GM23338 (cell line): ENCODE data around the gene MPST. TPM values are rescaled to one million over a fixed set of nuclear protein-coding genes. Genes with fewer than 3 reads are reported as not detected.

Experiments used
- ATAC-seq: fragments of 200-7000 bp; cut with Tn5 transposase; 3 replicates; pipeline ENCODE4 v1.9.1; 2020
- DNase-seq: peaks from one replicate; pipeline ENCODE4 v3.0.0-alpha.2; 2015; ENCODE audit warnings: low spot score
- H2AFZ ChIP-seq: fragments of 200-600 bp; sonication (generic); 2 replicates; pipeline ENCODE4 v1.8.0; 2016; ENCODE audit warnings: antibody characterized with exemption, mild to moderate bottlenecking, moderate library complexity
- H3F3A ChIP-seq: fragments of 200-600 bp; sonication (generic); replicated peaks from 2 replicates; pipeline ENCODE4 v1.8.0; 2017; ENCODE audit warnings: antibody characterized with exemption, mixed run types, low read depth
- H3K27ac ChIP-seq: fragments of 200-600 bp; sonication (generic); 2 replicates; pipeline ENCODE4 v1.6.1; 2016; ENCODE audit warnings: low read depth
- H3K27me3 ChIP-seq: fragments of 200-600 bp; sonication (generic); 2 replicates; pipeline ENCODE4 v1.8.0; 2016; ENCODE audit warnings: mild to moderate bottlenecking, mixed run types, moderate library complexity; ENCODE audit not compliant: insufficient read depth
- H3K36me3 ChIP-seq: fragments of 200-600 bp; sonication (generic); 2 replicates; pipeline ENCODE4 v1.8.0; 2016; ENCODE audit warnings: mild to moderate bottlenecking; ENCODE audit not compliant: insufficient read depth
- H3K4me1 ChIP-seq: fragments of 200-600 bp; sonication (generic); 2 replicates; pipeline ENCODE4 v1.8.0; 2016; ENCODE audit warnings: mild to moderate bottlenecking, moderate library complexity; ENCODE audit not compliant: insufficient read depth
- H3K4me2 ChIP-seq: fragments of 200-600 bp; sonication (generic); 2 replicates; pipeline ENCODE4 v1.7.1; 2017; ENCODE audit warnings: mixed run types
- H3K4me3 ChIP-seq: fragments of 200-600 bp; sonication (generic); 2 replicates; pipeline ENCODE4 v1.6.1; 2016; ENCODE audit warnings: mixed run types
- H3K79me2 ChIP-seq: fragments of 200-600 bp; sonication (generic); replicated peaks from 2 replicates; pipeline ENCODE4 v1.8.0; 2017; ENCODE audit warnings: mild to moderate bottlenecking; ENCODE audit not compliant: insufficient read depth
- H3K9me2 ChIP-seq: fragments of 200-600 bp; sonication (generic); 2 replicates; pipeline ENCODE4 v1.8.0; 2017; ENCODE audit not compliant: insufficient read depth
- H4K20me1 ChIP-seq: fragments of 200-600 bp; sonication (generic); replicated peaks from 2 replicates; pipeline ENCODE4 v1.8.0; 2017; ENCODE audit warnings: mild to moderate bottlenecking; ENCODE audit not compliant: insufficient read depth
- H3K27ac Mint-ChIP-seq: 2 replicates; pipeline ENCODE4 v1.8.0; 2020; ENCODE audit warnings: inconsistent platforms, mild to moderate bottlenecking, moderate library complexity, mixed read lengths
- H3K27me3 Mint-ChIP-seq: 3 replicates; pipeline ENCODE4 v1.8.0; 2022; ENCODE audit warnings: low read depth, mild to moderate bottlenecking, moderate library complexity, mixed read lengths, inconsistent platforms; ENCODE audit not compliant: insufficient read depth, poor library complexity
- H3K36me3 Mint-ChIP-seq: 3 replicates; pipeline ENCODE4 v1.8.0; 2021; ENCODE audit warnings: low read depth, mild to moderate bottlenecking, inconsistent platforms, moderate library complexity, mixed read lengths
- H3K4me1 Mint-ChIP-seq: 3 replicates; pipeline ENCODE4 v1.8.0; 2020; ENCODE audit warnings: mild to moderate bottlenecking, inconsistent platforms, mixed read lengths
- H3K4me3 Mint-ChIP-seq: 3 replicates; pipeline ENCODE4 v1.8.0; 2021; ENCODE audit warnings: moderate library complexity, mild to moderate bottlenecking, inconsistent platforms, mixed read lengths
- H3K9me3 Mint-ChIP-seq: 3 replicates; pipeline ENCODE4 v1.8.0; 2020; ENCODE audit warnings: moderate library complexity, mild to moderate bottlenecking, inconsistent platforms, mixed read lengths
- CREB1 ChIP-seq: fragments of 250-450 bp; sonication (Bioruptor Pico); IDR thresholded peaks from 2 replicates; pipeline ENCODE4 v1.5.0; 2020; ENCODE audit warnings: low read depth, mild to moderate bottlenecking, moderate library complexity
- ETS1 ChIP-seq: IDR thresholded peaks from 2 replicates; pipeline ENCODE4 v1.6.1; 2016; ENCODE audit warnings: antibody characterized with exemption
- EZH2 ChIP-seq: fragments of 200-600 bp; sonication (generic); IDR thresholded peaks from one replicate; pipeline ENCODE4 v1.8.0; 2017; ENCODE audit warnings: antibody characterized with exemption, mild to moderate bottlenecking, low read depth; ENCODE audit not compliant: unreplicated experiment
- EZH2phosphoT487 ChIP-seq: fragments of 200-600 bp; sonication (generic); IDR thresholded peaks from one replicate; pipeline ENCODE4 v1.8.1; 2018; ENCODE audit warnings: antibody characterized with exemption; ENCODE audit not compliant: unreplicated experiment
- JUNB ChIP-seq: IDR thresholded peaks from one replicate; pipeline ENCODE4 v1.6.1; 2016; ENCODE audit warnings: antibody characterized with exemption; ENCODE audit not compliant: unreplicated experiment
- NANOG ChIP-seq: IDR thresholded peaks from 2 replicates; pipeline ENCODE4 v1.6.1; 2016; ENCODE audit warnings: antibody characterized with exemption, borderline replicate concordance
- POLR2AphosphoS5 ChIP-seq: IDR thresholded peaks from 2 replicates; pipeline ENCODE4 v1.6.1; 2016; ENCODE audit warnings: antibody characterized with exemption, low read depth
- STAT1 ChIP-seq: IDR thresholded peaks from one replicate; pipeline ENCODE4 v1.6.1; 2016; ENCODE audit warnings: antibody characterized with exemption; ENCODE audit not compliant: unreplicated experiment
- ZNF114 ChIP-seq: fragments of 250-450 bp; sonication (Bioruptor Pico); IDR thresholded peaks from 2 replicates; pipeline ENCODE4 v1.5.0; 2020; ENCODE audit warnings: mild to moderate bottlenecking, moderate library complexity
- ZNF331 ChIP-seq: fragments of 250-450 bp; sonication (Bioruptor Pico); IDR thresholded peaks from 2 replicates; pipeline ENCODE4 v1.5.0; 2020; ENCODE audit warnings: low read depth, mild to moderate bottlenecking, moderate library complexity
- ZNF462 ChIP-seq: fragments of 250-450 bp; sonication (Bioruptor Pico); IDR thresholded peaks from 2 replicates; pipeline ENCODE4 v1.5.0; 2020; ENCODE audit warnings: mild to moderate bottlenecking, moderate library complexity
- polyA plus RNA-seq: library from polyadenylated mRNA; unstranded; fragments of >200 nt; fragmentation: Nextera tagmentation; extraction: Ambion mirVana; gene quantifications from 2 replicates; pipeline ENCODE4 v1.2.1, GENCODE V29; 2016
- total RNA-seq: library from RNA; depleted of rRNA; stranded (reverse); fragments of >200 nt; shearing (Covaris generic); gene quantifications from 2 replicates; pipeline ENCODE4 v1.2.3, GENCODE V29; 2014
- TF ChIP-seq, protein P1 (sequence below): IDR thresholded peaks from one replicate; pipeline ENCODE4 v1.6.1; 2018; ENCODE audit warnings: antibody characterized with exemption; ENCODE audit not compliant: unreplicated experiment
- TF ChIP-seq, protein P2 (sequence below), 2 experiments: fragments of 200-600 bp in 1 of 2; sonication (generic) in 1 of 2; conservative IDR thresholded peaks; 2 replicates each; pipeline versions ENCODE4 v1.5.1 to v1.6.1; 2016 to 2017; ENCODE audit warnings: antibody characterized with exemption in 2 of 2, low read depth in 2 of 2, mild to moderate bottlenecking in 2 of 2, moderate library complexity in 1 of 2

The MPST gene
- total and polyA plus RNA-seq, 2 experiments from 2014 or later: 86.2 to 158 TPM

- no peaks in the 10 kb centered on the region for H3K9me2 ChIP-seq
- Mint-ChIP-seq H3K4me3 (no peak overlapping the region), H3K27me3 (peaks cover 16% of the 10 kb centered on the region), H3K9me3 (no peaks in the 10 kb centered on the region), H3K27ac (no peak overlapping the region), H3K4me1 (peaks cover 17% of the 10 kb centered on the region; the same call in 2 of the 3 replicates), H3K36me3 (peaks cover 39% of the 10 kb centered on the region)
- H3K36me3 ChIP-seq: peaks cover 3% of the 10 kb centered on the region; the same call in 1 of the 2 replicates
- H3K4me1 ChIP-seq: peaks cover 12% of the 10 kb centered on the region; the same call in 1 of the 2 replicates
- no peak overlapping the region for H3K4me2 ChIP-seq
- ATAC-seq (no peak), DNase-seq (no peak)
- no peak overlapping the region for H3K27ac ChIP-seq
- H3K4me3 ChIP-seq: no peak overlapping the region
- peaks cover 30% of the 10 kb centered on the region for H3K79me2 ChIP-seq
- peaks cover 8% of the 10 kb centered on the region for H4K20me1 ChIP-seq
- TF ChIP-seq JUNB: no peak
- no peak for TF ChIP-seq EZH2
- no peak for TF ChIP-seq STAT1
- no peak for TF ChIP-seq ZNF114 (CRISPR knock-in tag)
- TF ChIP-seq ZNF331 (CRISPR knock-in tag): no peak
- no peak for TF ChIP-seq NANOG
- no peak for TF ChIP-seq ETS1
- no peak for TF ChIP-seq ZNF462 (CRISPR knock-in tag)
- no peak for TF ChIP-seq POLR2AphosphoS5
- TF ChIP-seq, protein P1, sequence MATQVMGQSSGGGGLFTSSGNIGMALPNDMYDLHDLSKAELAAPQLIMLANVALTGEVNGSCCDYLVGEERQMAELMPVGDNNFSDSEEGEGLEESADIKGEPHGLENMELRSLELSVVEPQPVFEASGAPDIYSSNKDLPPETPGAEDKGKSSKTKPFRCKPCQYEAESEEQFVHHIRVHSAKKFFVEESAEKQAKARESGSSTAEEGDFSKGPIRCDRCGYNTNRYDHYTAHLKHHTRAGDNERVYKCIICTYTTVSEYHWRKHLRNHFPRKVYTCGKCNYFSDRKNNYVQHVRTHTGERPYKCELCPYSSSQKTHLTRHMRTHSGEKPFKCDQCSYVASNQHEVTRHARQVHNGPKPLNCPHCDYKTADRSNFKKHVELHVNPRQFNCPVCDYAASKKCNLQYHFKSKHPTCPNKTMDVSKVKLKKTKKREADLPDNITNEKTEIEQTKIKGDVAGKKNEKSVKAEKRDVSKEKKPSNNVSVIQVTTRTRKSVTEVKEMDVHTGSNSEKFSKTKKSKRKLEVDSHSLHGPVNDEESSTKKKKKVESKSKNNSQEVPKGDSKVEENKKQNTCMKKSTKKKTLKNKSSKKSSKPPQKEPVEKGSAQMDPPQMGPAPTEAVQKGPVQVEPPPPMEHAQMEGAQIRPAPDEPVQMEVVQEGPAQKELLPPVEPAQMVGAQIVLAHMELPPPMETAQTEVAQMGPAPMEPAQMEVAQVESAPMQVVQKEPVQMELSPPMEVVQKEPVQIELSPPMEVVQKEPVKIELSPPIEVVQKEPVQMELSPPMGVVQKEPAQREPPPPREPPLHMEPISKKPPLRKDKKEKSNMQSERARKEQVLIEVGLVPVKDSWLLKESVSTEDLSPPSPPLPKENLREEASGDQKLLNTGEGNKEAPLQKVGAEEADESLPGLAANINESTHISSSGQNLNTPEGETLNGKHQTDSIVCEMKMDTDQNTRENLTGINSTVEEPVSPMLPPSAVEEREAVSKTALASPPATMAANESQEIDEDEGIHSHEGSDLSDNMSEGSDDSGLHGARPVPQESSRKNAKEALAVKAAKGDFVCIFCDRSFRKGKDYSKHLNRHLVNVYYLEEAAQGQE: no peak
- no peak for TF ChIP-seq CREB1 (CRISPR knock-in tag)
- TF ChIP-seq, protein P2, sequence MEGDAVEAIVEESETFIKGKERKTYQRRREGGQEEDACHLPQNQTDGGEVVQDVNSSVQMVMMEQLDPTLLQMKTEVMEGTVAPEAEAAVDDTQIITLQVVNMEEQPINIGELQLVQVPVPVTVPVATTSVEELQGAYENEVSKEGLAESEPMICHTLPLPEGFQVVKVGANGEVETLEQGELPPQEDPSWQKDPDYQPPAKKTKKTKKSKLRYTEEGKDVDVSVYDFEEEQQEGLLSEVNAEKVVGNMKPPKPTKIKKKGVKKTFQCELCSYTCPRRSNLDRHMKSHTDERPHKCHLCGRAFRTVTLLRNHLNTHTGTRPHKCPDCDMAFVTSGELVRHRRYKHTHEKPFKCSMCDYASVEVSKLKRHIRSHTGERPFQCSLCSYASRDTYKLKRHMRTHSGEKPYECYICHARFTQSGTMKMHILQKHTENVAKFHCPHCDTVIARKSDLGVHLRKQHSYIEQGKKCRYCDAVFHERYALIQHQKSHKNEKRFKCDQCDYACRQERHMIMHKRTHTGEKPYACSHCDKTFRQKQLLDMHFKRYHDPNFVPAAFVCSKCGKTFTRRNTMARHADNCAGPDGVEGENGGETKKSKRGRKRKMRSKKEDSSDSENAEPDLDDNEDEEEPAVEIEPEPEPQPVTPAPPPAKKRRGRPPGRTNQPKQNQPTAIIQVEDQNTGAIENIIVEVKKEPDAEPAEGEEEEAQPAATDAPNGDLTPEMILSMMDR (conservative IDR thresholded peaks at IDR 0.05; ENCODE audit: low read depth in 2 of 2): no peak
- no peak for TF ChIP-seq EZH2phosphoT487
- no peak overlapping the region for H2AFZ ChIP-seq
- no peaks in the 10 kb centered on the region for H3K27me3 ChIP-seq
- H3F3A ChIP-seq: no peaks in the 10 kb centered on the region
These were observed 5.0 kb downstream of the MPST start for GRCh38 chr22:37024339-37025157.
